ENCODE measurements around the gene FGD1. TPM values are rescaled to one million over a fixed set of nuclear protein-coding genes. Genes with fewer than 3 reads are reported as not detected.

Gene FGD1
- total RNA-seq, 1 experiment from 2014 or later: 21.5 TPM

GRCh38 chrX:54496517-54496852 lies 451 bp upstream of the FGD1 start:
- Histone ChIP-seq H3K9me3 (ENCODE audit: low read depth, low read length, poor library complexity, severe bottlenecking) (no peaks in the 10 kb centered on the region), H3K27me3 (replicated peaks; ENCODE audit: insufficient read depth, low read depth, low read length, poor library complexity) (no peaks in the 10 kb centered on the region), H3K36me3 (ENCODE audit: insufficient read depth, low read length, poor library complexity, severe bottlenecking) (no peaks in the 10 kb centered on the region), H3K27ac (ENCODE audit: low read depth, low read length, poor library complexity, severe bottlenecking) (peak overlapping the region; percentile 85), H3K4me3 (ENCODE audit: low read depth, low read length, poor library complexity, severe bottlenecking) (peak overlapping the region; percentile 76), H3K4me1 (ENCODE audit: insufficient read depth, low read length, poor library complexity, severe bottlenecking) (no peaks in the 10 kb centered on the region)
- CTCF ChIA-PET: no interaction called here
- TF ChIP-seq CTCF (conservative IDR thresholded peaks at IDR 0.05; ENCODE audit: low read depth, low read length): no peak
- POLR2A ChIA-PET (ENCODE audit: low non-redundant PET): no interaction called here
- DNase-seq (ENCODE audit: low spot score): no peak
- no TSS peak for BruUV-seq (replicated peaks)
- intact Hi-C loops (cut with micrococcal nuclease; ENCODE audit: unreplicated experiment): no loop called here

GRCh38 chrX:54494989-54495813 lies 833 bp downstream of the FGD1 start:
- no peaks in the 10 kb centered on the region for H3K9me3 ChIP-seq (ENCODE audit: low read depth, low read length, poor library complexity, severe bottlenecking)
- H3K4me1 ChIP-seq (ENCODE audit: insufficient read depth, low read length, poor library complexity, severe bottlenecking): no peaks in the 10 kb centered on the region
- no peaks in the 10 kb centered on the region for H3K36me3 ChIP-seq (ENCODE audit: insufficient read depth, low read length, poor library complexity, severe bottlenecking)
- POLR2A ChIA-PET (ENCODE audit: low non-redundant PET): no interaction called here
- TF ChIP-seq CTCF (conservative IDR thresholded peaks at IDR 0.05; ENCODE audit: low read depth, low read length) (no peak), EZH2 (IDR thresholded peaks at IDR 0.05; ENCODE audit: borderline replicate concordance, low read depth, low read length, poor library complexity, severe bottlenecking) (no peak)
- intact Hi-C loops (cut with micrococcal nuclease; ENCODE audit: unreplicated experiment): loop anchor here (2.0 kb wide), 1 partner anchor 36 kb away; the partner anchor contains the start of gene GNL3L
- BruUV-seq (replicated peaks): no TSS peak
- CTCF ChIA-PET: no interaction called here
- no peak for DNase-seq (ENCODE audit: low spot score)
- H3K4me3 ChIP-seq (ENCODE audit: low read depth, low read length, poor library complexity, severe bottlenecking): peak overlapping the region; percentile 76
- H3K27me3 ChIP-seq (replicated peaks; ENCODE audit: insufficient read depth, low read depth, low read length, poor library complexity): no peaks in the 10 kb centered on the region
- H3K27ac ChIP-seq (ENCODE audit: low read depth, low read length, poor library complexity, severe bottlenecking): peak overlapping the region; percentile 85

DNA sequence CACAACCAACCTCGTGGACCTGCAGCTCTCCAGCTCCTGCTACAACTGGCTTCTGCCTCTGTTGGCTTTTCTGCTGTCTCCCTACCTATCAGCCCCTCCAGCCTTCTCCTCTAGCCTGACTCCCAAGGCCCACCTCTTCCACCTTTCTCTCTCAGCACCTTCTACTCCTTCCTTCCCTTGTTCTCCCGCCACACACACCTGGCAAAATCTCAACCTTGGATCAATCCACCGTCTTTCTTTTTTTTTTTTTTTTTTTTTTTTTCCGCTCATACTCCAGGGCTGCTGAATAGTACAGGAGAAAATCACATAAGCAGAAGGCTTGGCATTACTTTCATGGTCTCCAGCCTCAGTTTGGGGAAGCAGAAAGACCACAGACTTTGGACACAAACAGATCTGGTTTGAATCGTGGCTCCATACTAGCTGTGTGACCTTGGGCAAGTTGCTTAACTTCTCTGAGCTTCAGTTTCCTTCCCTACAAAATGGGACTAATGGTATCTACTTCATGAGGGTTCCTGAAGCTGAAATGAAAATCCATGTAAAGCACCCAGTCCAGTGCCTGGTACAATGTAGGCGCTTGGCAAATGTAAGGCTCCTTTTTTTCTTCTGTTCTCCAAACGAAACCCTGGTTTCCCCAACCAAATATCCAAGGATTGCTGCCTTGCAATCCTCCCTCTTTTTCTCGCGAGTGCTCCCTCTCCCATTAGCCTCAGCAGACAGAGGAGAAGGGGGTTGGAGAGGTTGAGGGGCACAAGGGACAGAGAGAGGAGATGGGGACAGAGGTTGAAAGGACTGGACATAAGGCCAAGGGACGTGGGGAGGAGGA lies 1.7 kb downstream of the FGD1 start:
- no peaks in the 10 kb centered on the region for H3K9me3 ChIP-seq (ENCODE audit: low read depth, low read length, poor library complexity, severe bottlenecking)
- POLR2A ChIA-PET (ENCODE audit: low non-redundant PET): no interaction called here
- H3K4me3 ChIP-seq (ENCODE audit: low read depth, low read length, poor library complexity, severe bottlenecking): peak overlapping the region; percentile 76
- DNase-seq (ENCODE audit: low spot score): no peak
- peak overlapping the region; percentile 85 for H3K27ac ChIP-seq (ENCODE audit: low read depth, low read length, poor library complexity, severe bottlenecking)
- intact Hi-C loops (cut with micrococcal nuclease; ENCODE audit: unreplicated experiment): loop anchor here (2.0 kb wide), 1 partner anchor 36 kb away; the partner anchor contains the start of gene GNL3L
- H3K27me3 ChIP-seq (replicated peaks; ENCODE audit: insufficient read depth, low read depth, low read length, poor library complexity): no peaks in the 10 kb centered on the region
- no TSS peak for BruUV-seq (replicated peaks)
- H3K4me1 ChIP-seq (ENCODE audit: insufficient read depth, low read length, poor library complexity, severe bottlenecking): no peaks in the 10 kb centered on the region
- CTCF ChIA-PET: no interaction called here
- TF ChIP-seq CTCF (conservative IDR thresholded peaks at IDR 0.05; ENCODE audit: low read depth, low read length) (no peak), EZH2 (IDR thresholded peaks at IDR 0.05; ENCODE audit: borderline replicate concordance, low read depth, low read length, poor library complexity, severe bottlenecking) (no peak)
- H3K36me3 ChIP-seq (ENCODE audit: insufficient read depth, low read length, poor library complexity, severe bottlenecking): no peaks in the 10 kb centered on the region

Data from A673 (cell line).